ENCODE results near the gene GRAMD1B. TPM values are rescaled to one million over a fixed set of nuclear protein-coding genes. Genes with fewer than 3 reads are reported as not detected.
"Not testable (repeated sequence)": the region's sequence is repeated elsewhere in the genome, so short reads cannot be mapped to it uniquely, and the experiment has no call there.

GRAMD1B gene
- total RNA-seq, 4 donors from 2014 or later = 2.2 to 4.0 (median 3.5) TPM

- TF ChIP-seq EP300 (IDR thresholded peaks at IDR 0.05) (no peak), POLR2AphosphoS5 (IDR thresholded peaks at IDR 0.05) (no peak), CTCF (IDR thresholded peaks at IDR 0.05) (no peak), POLR2A (IDR thresholded peaks at IDR 0.05; ENCODE audit: low read depth) (no peak)
- Histone ChIP-seq H3K4me1 (peaks cover 0 to 8% (median 4%) of the 10 kb centered on the region in 4 donors), H3K36me3 (no peaks in the 10 kb centered on the region), H3K4me3 (no peak overlapping the region), H3K27ac (replicated peaks in 1 of 4) (no peak overlapping the region), H3K9me3 (no peaks in the 10 kb centered on the region), H3K27me3 (no peaks in the 10 kb centered on the region)
- intact Hi-C loops (cut with DNase I) = no loop called here
- no peak for DNase-seq (ENCODE audit: extremely low spot score)
- 73% methylated on average over 5 of the region's 5 CpGs for WGBS
Observed at GRCh38 chr11:123451183-123451781, 21.2 kb downstream of the GRAMD1B start.

GRCh38 chr11:123452794-123453193 is 22.7 kb downstream of the GRAMD1B start:
- H3K4me1 ChIP-seq = peaks cover 0 to 8% (median 4%) of the 10 kb centered on the region in 4 donors
- no peak overlapping the region for H3K4me3 ChIP-seq
- no peaks in the 10 kb centered on the region for H3K9me3 ChIP-seq
- no peaks in the 10 kb centered on the region for H3K36me3 ChIP-seq
- no peaks in the 10 kb centered on the region for H3K27me3 ChIP-seq
- intact Hi-C loops (cut with DNase I) = no loop called here
- no peak overlapping the region for H3K27ac ChIP-seq (replicated peaks in 1 of 4)
- TF ChIP-seq CTCF (IDR thresholded peaks at IDR 0.05) (no peak), POLR2A (IDR thresholded peaks at IDR 0.05; ENCODE audit: low read depth) (no peak), EP300 (IDR thresholded peaks at IDR 0.05) (no peak), POLR2AphosphoS5 (IDR thresholded peaks at IDR 0.05) (no peak)
- no peak for DNase-seq (ENCODE audit: extremely low spot score)
- WGBS = 94% methylated on average over 1 of the region's 1 CpG

GRCh38 chr11:123454060-123454651 is 24.1 kb downstream of the GRAMD1B start:
- Histone ChIP-seq H3K36me3 (no peaks in the 10 kb centered on the region), H3K4me3 (no peak overlapping the region), H3K27me3 (no peaks in the 10 kb centered on the region), H3K4me1 (peaks cover 0 to 8% (median 4%) of the 10 kb centered on the region in 4 donors), H3K27ac (replicated peaks in 1 of 4) (no peak overlapping the region), H3K9me3 (no peaks in the 10 kb centered on the region)
- WGBS = 83% methylated on average over 7 of the region's 7 CpGs
- DNase-seq (ENCODE audit: extremely low spot score) = no peak
- intact Hi-C loops (cut with DNase I) = no loop called here
- TF ChIP-seq POLR2A (IDR thresholded peaks at IDR 0.05; ENCODE audit: low read depth) = no peak
- no peak for TF ChIP-seq CTCF (IDR thresholded peaks at IDR 0.05)
- no peak for TF ChIP-seq EP300 (IDR thresholded peaks at IDR 0.05)
- TF ChIP-seq POLR2AphosphoS5 (IDR thresholded peaks at IDR 0.05) = no peak

- intact Hi-C loops (cut with DNase I) = no loop called here
- H3K27me3 ChIP-seq = no peaks in the 10 kb centered on the region
- H3K4me3 ChIP-seq = no peak overlapping the region
- H3K9me3 ChIP-seq = no peaks in the 10 kb centered on the region
- H3K36me3 ChIP-seq = no peaks in the 10 kb centered on the region
- DNase-seq (ENCODE audit: extremely low spot score) = no peak
- H3K27ac ChIP-seq (replicated peaks in 1 of 4) = no peak overlapping the region
- TF ChIP-seq EP300 (IDR thresholded peaks at IDR 0.05) (no peak), POLR2A (IDR thresholded peaks at IDR 0.05; ENCODE audit: low read depth) (no peak), POLR2AphosphoS5 (IDR thresholded peaks at IDR 0.05) (no peak), CTCF (IDR thresholded peaks at IDR 0.05) (no peak)
- H3K4me1 ChIP-seq = peaks cover 0 to 8% (median 4%) of the 10 kb centered on the region in 4 donors
Observed at GRCh38 chr11:123454796-123455195, 24.7 kb downstream of the GRAMD1B start.

- H3K4me3 ChIP-seq; H3K4me1 ChIP-seq; H3K36me3 ChIP-seq; H3K27me3 ChIP-seq; intact Hi-C loops (cut with DNase I); H3K9me3 ChIP-seq; DNase-seq (ENCODE audit: extremely low spot score); H3K27ac ChIP-seq (replicated peaks in 1 of 4): not testable (repeated sequence)
- WGBS = 88% methylated on average over 5 of the region's 5 CpGs
Observed at GRCh38 chr11:123456448-123456847, 26.4 kb downstream of the GRAMD1B start.
